WTC11 (cell line): ENCODE measurements around the gene SP4.

Experiments
- ATF2 ChIP-seq: sonication (generic); formaldehyde crosslinking; IDR thresholded peaks from 2 replicates; pipeline ENCODE4 v1.8.1; 2022; ENCODE audit warnings: low read depth, missing genetic modification reagents, borderline replicate concordance
- ATF3 ChIP-seq: sonication (generic); formaldehyde crosslinking; conservative IDR thresholded peaks from 2 replicates; pipeline ENCODE4 v1.8.1; 2022; ENCODE audit warnings: mild to moderate bottlenecking, missing genetic modification reagents
- CTCF ChIP-seq: fragments of 200-600 bp; IDR thresholded peaks from 2 replicates; pipeline ENCODE4 v1.8.0; 2022; ENCODE audit warnings: antibody characterized with exemption
- E2F5 ChIP-seq: sonication (generic); formaldehyde crosslinking; IDR thresholded peaks from 2 replicates; pipeline ENCODE4 v1.8.1; 2022; ENCODE audit warnings: mild to moderate bottlenecking, moderate library complexity, missing genetic modification reagents
- ESRRA ChIP-seq: sonication (generic); formaldehyde crosslinking; IDR thresholded peaks from 2 replicates; pipeline ENCODE4 v1.8.1; 2022; ENCODE audit warnings: mild to moderate bottlenecking, missing genetic modification reagents, borderline replicate concordance
- GTF2I ChIP-seq: fragments of 250-450 bp; sonication (Bioruptor Pico); conservative IDR thresholded peaks from 2 replicates; pipeline ENCODE4 v1.4.0; 2021; ENCODE audit warnings: mild to moderate bottlenecking
- JAZF1 ChIP-seq: fragments of 250-450 bp; sonication (Bioruptor Pico); IDR thresholded peaks from 2 replicates; pipeline ENCODE4 v1.9.0; 2021; ENCODE audit warnings: moderate library complexity, mild to moderate bottlenecking, inconsistent platforms
- NR3C1 ChIP-seq: sonication (generic); formaldehyde crosslinking; conservative IDR thresholded peaks from 2 replicates; pipeline ENCODE4 v1.8.1; 2023; ENCODE audit warnings: low read depth, mild to moderate bottlenecking, missing genetic modification reagents
- SMAD3 ChIP-seq: sonication (generic); formaldehyde crosslinking; IDR thresholded peaks from 2 replicates; pipeline ENCODE4 v1.8.0; 2022; ENCODE audit warnings: missing genetic modification reagents, mild to moderate bottlenecking, borderline replicate concordance
- ZNF317 ChIP-seq: sonication (generic); formaldehyde crosslinking; IDR thresholded peaks from 2 replicates; pipeline ENCODE4 v1.8.1; 2023; ENCODE audit warnings: low read depth, mild to moderate bottlenecking, moderate library complexity, missing genetic modification reagents, borderline replicate concordance

GRCh38 chr7:21495731-21496130, 67.8 kb downstream of the SP4 start:
- TF ChIP-seq NR3C1 (CRISPR knock-in tag) (no peak), GTF2I (CRISPR knock-in tag) (no peak), CTCF (no peak), ZNF317 (CRISPR knock-in tag) (no peak), ATF3 (CRISPR knock-in tag) (no peak), SMAD3 (no peak), ATF2 (CRISPR knock-in tag) (no peak), JAZF1 (CRISPR knock-in tag) (no peak), ESRRA (CRISPR knock-in tag) (no peak), E2F5 (CRISPR knock-in tag) (no peak)
